H1 (cell line): ENCODE measurements around the gene OGFOD2.

Experiments used
- CEBPB ChIP-seq: IDR thresholded peaks from 2 replicates; pipeline ENCODE4 v1.6.1; 2012; ENCODE audit warnings: low read depth, low read length
- CTCF ChIP-seq, 3 experiments: IDR thresholded peaks; 1 replicate in 2 of 3; 2 replicates in 1 of 3; pipeline versions ENCODE4 v1.5.1 to v1.6.1; 2011; ENCODE audit warnings: low read length in 3 of 3, mild to moderate bottlenecking in 3 of 3, inconsistent platforms in 2 of 3, low read depth in 1 of 3, moderate library complexity in 1 of 3; ENCODE audit not compliant: insufficient read depth in 1 of 3; ENCODE audit errors: control extremely low read depth in 1 of 3
- EGR1 ChIP-seq: IDR thresholded peaks from 2 replicates; pipeline ENCODE4 v1.6.1; 2011; ENCODE audit warnings: low read depth, low read length, borderline replicate concordance
- EZH2 ChIP-seq: fragments of 200-600 bp; sonication (generic); IDR thresholded peaks from 2 replicates; pipeline ENCODE4 v1.7.1; 2012; ENCODE audit warnings: low read depth, mild to moderate bottlenecking, moderate library complexity, low read length, inconsistent platforms; ENCODE audit not compliant: severe bottlenecking
- GTF2F1 ChIP-seq: IDR thresholded peaks from 2 replicates; pipeline ENCODE4 v1.6.1; 2012; ENCODE audit warnings: low read depth, low read length, improper control_type of control experiment, borderline replicate concordance
- MAFK ChIP-seq: IDR thresholded peaks from 2 replicates; pipeline ENCODE4 v1.6.1; 2012; ENCODE audit warnings: low read depth, mild to moderate bottlenecking, improper control_type of control experiment, low read length
- POLR2A ChIP-seq, 2 experiments: IDR thresholded peaks; 1 replicate in 1 of 2; 2 replicates in 1 of 2; pipeline ENCODE4 v1.6.1; 2011; ENCODE audit warnings: low read depth in 2 of 2, low read length in 2 of 2, mild to moderate bottlenecking in 2 of 2; ENCODE audit errors: control extremely low read depth in 1 of 2
- POLR2AphosphoS5 ChIP-seq: IDR thresholded peaks from 2 replicates; pipeline ENCODE4 v1.6.1; 2011; ENCODE audit warnings: low read depth, low read length
- SUZ12 ChIP-seq: fragments of 200-600 bp; sonication (generic); IDR thresholded peaks from 2 replicates; pipeline ENCODE4 v1.6.1; 2012; ENCODE audit warnings: mild to moderate bottlenecking, inconsistent platforms, low read length, moderate library complexity, mixed read lengths
- USF2 ChIP-seq: IDR thresholded peaks from 2 replicates; pipeline ENCODE4 v1.6.1; 2011; ENCODE audit warnings: low read length, improper control_type of control experiment

GRCh38 chr12:122997343-122998250 is 22.6 kb downstream of the OGFOD2 start:
- no peak for TF ChIP-seq CTCF (IDR thresholded peaks at IDR 0.05; ENCODE audit: control extremely low read depth in 1 of 3, insufficient read depth in 1 of 3, low read depth in 1 of 3, low read length in 3 of 3)
- no peak for TF ChIP-seq EZH2
- no peak for TF ChIP-seq MAFK
- TF ChIP-seq POLR2AphosphoS5 = no peak
- no peak for TF ChIP-seq POLR2A (IDR thresholded peaks at IDR 0.05; ENCODE audit: control extremely low read depth in 1 of 2, low read depth in 2 of 2, low read length in 2 of 2)
- no peak for TF ChIP-seq CEBPB
- TF ChIP-seq SUZ12 = no peak
- TF ChIP-seq USF2 = no peak
- TF ChIP-seq GTF2F1 = no peak
- TF ChIP-seq EGR1 = no peak
